OCI-LY7 (cell line): Measurements from ENCODE around the gene NHLRC4.

Experiments
- EZH2phosphoT487 ChIP-seq: fragments of 200-600 bp; sonication (generic); IDR thresholded peaks from 2 replicates; pipeline ENCODE4 v1.6.1; 2018; ENCODE audit warnings: low read depth, borderline replicate concordance, mild to moderate bottlenecking, mixed run types, antibody characterized with exemption, low read length, moderate library complexity, mixed read lengths
- TF ChIP-seq, protein P1 (sequence below): fragments of 200-600 bp; sonication (generic); conservative IDR thresholded peaks from 2 replicates; pipeline ENCODE4 v1.5.1; 2014; ENCODE audit warnings: mild to moderate bottlenecking, antibody characterized with exemption, low read length, moderate library complexity, mixed read lengths

DNA sequence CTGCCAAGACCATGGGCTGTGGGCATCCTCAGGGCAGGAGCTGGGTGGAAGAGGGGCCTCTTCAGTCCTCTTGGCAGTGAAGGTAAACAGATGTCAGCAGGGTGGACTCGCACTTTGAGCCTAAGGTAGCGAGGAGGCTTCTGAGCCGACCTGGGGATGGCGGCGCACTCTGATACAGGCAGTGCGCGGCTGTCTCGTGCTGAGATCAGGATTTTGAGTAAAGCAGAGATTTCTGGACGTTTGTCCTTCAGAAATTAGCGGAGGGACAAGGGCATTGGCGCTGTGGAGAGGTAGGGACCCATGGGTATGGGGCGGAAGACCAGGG lies 29.9 kb downstream of the NHLRC4 start:
- TF ChIP-seq, protein P1, sequence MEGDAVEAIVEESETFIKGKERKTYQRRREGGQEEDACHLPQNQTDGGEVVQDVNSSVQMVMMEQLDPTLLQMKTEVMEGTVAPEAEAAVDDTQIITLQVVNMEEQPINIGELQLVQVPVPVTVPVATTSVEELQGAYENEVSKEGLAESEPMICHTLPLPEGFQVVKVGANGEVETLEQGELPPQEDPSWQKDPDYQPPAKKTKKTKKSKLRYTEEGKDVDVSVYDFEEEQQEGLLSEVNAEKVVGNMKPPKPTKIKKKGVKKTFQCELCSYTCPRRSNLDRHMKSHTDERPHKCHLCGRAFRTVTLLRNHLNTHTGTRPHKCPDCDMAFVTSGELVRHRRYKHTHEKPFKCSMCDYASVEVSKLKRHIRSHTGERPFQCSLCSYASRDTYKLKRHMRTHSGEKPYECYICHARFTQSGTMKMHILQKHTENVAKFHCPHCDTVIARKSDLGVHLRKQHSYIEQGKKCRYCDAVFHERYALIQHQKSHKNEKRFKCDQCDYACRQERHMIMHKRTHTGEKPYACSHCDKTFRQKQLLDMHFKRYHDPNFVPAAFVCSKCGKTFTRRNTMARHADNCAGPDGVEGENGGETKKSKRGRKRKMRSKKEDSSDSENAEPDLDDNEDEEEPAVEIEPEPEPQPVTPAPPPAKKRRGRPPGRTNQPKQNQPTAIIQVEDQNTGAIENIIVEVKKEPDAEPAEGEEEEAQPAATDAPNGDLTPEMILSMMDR: no peak
- no peak for TF ChIP-seq EZH2phosphoT487
